GM12878 (cell line): ENCODE data around the gene ZNF618.

ENCODE experiments used
- BHLHE40 ChIP-seq, 2 experiments: fragments of 450-650 bp in 1 of 2; IDR thresholded peaks; 2 replicates each; pipeline ENCODE4 v1.6.1; 2011 to 2017; ENCODE audit warnings: low read depth in 2 of 2, borderline replicate concordance in 1 of 2, improper control_type of control experiment in 1 of 2, low read length in 1 of 2, mild to moderate bottlenecking in 1 of 2
- POLR2AphosphoS5 ChIP-seq: IDR thresholded peaks from 2 replicates; pipeline ENCODE4 v1.6.1; 2011; ENCODE audit warnings: mild to moderate bottlenecking, low read length, inconsistent platforms

DNA sequence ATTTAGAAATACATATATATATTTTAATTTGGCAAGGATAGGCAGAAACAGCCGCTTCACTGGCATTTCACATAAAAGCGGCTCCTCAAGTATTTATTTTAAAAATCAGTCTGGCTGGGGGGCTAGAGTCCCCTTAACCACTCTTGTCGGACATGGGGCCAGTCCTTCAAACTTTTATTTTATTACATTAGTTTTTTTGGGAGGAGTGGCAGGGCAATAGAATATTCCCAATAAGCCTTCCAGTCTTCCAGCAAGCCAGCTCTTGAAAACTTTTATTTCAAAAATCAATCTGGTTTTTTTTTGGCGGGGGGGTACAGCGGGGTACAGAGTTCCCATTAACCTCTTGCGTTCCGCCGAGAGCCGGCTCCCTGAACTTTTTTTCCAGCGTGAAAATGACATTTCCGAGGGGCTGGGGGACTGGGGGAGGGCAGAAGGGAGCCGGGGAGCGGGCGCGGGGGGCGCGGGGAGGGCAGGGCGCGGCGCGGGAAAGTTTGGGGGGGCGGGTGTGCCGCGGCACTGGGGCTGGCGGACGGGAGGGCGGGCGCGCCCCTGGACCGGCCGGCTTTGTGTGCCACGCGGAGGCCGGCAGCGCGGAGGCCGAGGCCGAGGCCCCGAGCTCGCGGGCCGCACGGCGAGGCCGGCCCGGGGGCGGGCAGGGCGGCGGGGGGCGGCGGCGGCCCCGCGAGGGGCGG, 504 bp upstream of the ZNF618 start:
- no peak for TF ChIP-seq BHLHE40 (IDR thresholded peaks at IDR 0.05; ENCODE audit: borderline replicate concordance in 1 of 2, low read depth in 2 of 2, low read length in 1 of 2)
- TF ChIP-seq POLR2AphosphoS5, result no peak
